HG02759 (cell line): ENCODE data around the gene SNX13.

Experiments
- ATAC-seq: cut with Tn5 transposase; IDR thresholded peaks from one replicate; pipeline ENCODE4 v1.9.1; 2021; ENCODE audit warnings: mild to moderate bottlenecking, moderate library complexity; ENCODE audit not compliant: unreplicated experiment

Gene SNX13

GRCh38 chr7:17948526-17949238 lies 8.4 kb upstream of the SNX13 start:
- no peak for ATAC-seq

DNA sequence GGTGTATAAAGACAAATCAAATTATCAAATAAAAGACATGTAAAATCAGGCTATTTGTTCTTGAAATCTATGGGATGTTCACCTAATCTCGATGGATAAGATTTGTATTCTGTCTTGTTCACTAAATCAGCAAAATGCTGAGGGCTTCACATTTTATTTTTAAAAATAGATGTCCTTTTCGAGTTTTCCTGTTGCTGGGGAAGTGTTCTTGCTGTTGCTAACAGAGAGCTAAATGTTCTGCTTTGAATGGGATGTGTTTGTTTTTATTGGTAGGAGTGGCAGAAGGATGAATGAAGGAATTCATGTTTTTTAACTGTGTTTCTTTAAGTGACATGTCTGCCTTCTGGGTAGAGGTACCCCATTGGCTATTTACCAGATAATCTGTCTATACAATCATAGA lies 7.3 kb upstream of the SNX13 start:
- no peak for ATAC-seq

DNA sequence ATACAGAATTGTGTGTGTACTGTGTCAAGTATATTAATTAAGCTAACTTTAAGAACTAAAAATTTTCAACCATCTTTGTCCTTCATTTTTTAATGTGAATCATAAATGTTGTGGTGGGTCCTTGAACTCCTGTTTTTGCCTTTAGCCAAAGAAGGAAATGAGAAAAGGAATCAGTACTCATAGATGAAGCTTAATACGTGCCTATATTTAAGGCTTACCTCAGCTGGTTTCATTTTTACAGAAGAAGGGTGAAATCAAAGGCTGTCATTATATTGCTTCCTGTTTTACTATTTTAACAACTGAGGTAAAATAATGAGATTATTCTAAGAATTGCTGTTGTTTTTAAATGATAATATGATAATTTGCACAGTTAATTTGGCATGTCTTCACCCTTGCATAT lies 6.3 kb upstream of the SNX13 start:
- ATAC-seq, result peak; percentile 77

- no peak for ATAC-seq
These were observed 4.4 kb upstream of the SNX13 start for GRCh38 chr7:17944720-17945119.

DNA sequence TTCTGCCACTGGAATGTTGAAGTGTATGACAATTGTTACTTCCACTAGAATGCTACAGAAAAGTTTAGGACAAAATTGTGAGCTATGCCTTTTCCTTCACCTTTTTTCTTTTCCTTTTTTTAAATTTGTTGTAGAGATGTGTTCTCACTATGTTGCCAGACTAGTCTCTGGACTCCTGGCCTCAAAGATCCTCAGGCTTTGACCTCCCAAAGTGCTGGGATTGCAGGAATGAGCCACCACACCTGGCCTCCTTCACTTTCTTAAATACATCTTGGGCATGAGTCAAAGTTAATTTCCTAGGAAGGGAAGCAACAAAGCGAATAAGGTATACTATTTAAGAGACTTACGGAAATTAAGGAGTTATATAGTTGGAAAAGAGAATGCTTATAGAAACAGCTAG lies 2.7 kb upstream of the SNX13 start:
- no peak for ATAC-seq

GRCh38 chr7:17942231-17942630 lies 1.9 kb upstream of the SNX13 start:
- no peak for ATAC-seq

- ATAC-seq, result no peak
These were observed 697 bp upstream of the SNX13 start for GRCh38 chr7:17940951-17941431.

DNA sequence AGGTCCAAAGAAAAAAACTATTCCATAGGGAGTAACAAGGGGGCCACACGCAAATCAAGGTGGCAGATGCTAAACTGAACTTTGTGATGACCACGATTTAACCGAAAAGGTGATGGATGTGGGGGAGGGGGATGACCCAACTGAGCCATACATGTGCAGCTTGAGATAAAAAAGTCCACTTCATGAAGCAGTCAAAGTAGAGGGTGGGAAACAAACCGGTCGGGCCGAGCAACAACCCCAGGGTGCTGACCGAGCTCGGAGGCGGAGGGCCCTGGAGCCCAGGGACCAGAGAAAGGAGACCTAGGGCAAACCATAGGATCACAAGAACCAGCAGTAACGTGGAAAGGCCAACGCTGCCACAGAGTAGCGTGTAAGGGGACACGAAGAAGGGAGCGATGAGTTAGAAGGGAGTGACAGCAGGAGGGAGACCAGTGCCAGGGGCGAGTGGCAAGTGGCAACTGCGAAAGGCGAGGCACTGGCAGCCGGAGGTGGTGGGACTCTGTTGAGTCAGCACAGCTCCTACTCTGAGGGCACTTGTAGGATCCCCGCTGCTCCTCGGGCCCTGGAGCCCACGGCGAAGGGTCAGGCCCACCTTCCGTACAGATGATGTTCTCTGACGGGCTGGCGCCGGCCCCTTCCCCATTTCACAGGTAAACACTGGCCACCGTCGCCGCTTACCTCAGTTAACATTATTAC lies 540 bp downstream of the SNX13 start:
- ATAC-seq, result peak; percentile 41

DNA sequence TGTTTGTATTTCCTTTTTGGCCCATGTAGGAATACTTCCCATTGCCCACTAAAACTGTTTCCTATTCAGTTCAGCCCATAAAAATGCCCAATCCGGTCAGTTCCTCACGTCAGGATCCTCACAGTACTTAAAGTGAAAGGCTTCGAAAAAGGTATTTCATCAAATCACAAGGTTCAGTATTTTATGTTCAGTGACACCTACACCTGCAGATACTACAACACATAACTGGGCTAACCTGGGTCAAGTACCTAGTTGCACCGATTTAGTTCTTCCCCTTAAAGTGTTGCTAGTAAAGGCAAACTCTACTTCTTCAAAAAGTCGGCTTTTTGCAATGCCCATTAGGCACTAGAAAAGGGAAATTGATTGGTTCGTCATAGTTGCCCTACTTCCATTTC lies 1.1 kb downstream of the SNX13 start:
- ATAC-seq, result no peak

DNA sequence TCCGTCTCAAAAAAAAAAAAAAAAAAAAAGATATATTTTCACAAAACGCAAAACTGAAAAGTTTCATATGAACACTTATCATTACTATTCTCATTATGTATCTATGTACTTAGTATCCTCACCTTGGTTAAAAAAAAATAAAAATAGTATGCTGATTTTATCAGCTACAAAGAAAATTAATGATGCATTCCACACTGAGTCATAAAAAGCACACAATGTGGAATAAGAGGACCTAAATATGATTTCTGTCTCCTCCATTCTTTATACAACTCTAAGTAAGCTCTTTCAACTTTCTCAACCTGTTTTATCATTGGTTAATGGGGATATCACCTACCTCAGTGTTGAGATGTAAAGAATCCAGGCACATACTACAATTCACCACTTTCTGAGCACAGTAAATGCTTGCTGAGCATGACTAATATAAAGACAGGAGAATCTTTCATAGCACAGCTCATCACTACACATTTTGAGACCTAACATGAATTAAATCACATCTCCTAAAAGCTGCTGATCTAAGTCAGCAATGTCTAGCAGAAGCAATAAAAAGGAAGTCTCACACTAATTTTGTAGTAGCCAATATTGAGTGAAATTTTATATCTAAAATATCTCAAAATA lies 2.7 kb downstream of the SNX13 start:
- ATAC-seq, result no peak

DNA sequence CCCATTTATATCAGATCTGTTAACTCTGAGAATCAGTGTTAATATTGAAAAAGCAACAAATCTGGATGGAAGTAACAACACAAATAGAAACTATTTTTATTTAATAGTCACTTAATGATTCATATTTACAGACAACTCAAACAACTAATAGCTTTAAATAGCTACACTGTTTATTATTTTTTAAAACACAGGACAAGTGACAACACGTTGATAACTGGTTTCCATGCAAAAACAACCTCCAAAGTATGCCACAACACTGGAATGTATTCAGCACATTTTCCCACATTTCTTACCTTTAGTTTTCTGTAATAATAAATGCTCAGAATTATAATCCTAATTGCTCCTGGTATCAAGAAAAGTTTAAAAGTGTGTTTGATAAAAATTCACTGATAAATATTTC lies 4.0 kb downstream of the SNX13 start:
- no peak for ATAC-seq

DNA sequence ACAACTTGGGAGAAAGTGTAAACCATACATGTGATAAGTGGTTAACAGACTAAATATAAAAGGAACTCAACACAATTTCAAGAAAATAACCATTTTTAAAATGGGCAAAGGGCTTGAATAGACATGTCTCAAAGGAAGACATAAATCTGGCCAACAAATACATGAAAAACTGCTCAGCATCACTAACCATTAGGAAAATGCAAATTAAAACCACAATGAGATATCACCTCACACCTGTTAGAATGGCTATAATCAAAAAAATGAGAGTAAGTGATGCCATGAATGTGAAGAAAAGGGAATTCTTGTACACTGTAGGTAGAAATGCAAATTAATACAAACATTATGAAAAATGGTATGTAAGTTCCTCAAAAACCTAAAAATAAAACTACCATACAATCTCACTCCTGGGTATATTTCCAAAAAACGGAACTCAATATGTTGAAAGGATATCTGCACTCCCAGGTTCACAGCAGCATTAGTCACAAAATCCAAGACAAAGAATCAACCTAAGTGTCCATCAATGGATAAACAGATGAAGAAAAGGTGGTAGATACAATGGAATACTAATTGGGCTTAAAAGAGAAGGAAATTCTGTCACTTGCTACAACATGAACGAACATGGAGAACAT lies 5.6 kb downstream of the SNX13 start:
- ATAC-seq, result no peak

DNA sequence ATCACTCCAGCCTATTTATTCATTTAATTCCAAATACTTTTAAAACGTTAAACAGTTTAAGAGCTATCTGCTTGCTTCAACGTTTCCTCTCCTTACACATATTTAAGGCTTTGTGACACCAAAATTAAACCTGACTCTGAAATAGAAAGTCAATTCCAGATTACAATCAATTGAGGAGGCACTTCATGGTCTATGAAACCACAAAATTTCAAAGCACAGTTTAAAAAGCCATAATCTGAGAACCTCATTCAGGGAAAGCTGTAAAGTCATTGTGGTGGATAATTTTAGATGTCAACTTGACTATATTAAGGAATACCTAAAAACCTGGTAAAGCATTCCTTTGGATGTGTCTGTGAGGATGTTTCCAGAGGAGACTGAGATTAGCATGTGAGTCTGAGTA lies 6.2 kb downstream of the SNX13 start:
- no peak for ATAC-seq

- ATAC-seq, result no peak
These were observed 7.5 kb downstream of the SNX13 start for GRCh38 chr7:17932770-17933169.

DNA sequence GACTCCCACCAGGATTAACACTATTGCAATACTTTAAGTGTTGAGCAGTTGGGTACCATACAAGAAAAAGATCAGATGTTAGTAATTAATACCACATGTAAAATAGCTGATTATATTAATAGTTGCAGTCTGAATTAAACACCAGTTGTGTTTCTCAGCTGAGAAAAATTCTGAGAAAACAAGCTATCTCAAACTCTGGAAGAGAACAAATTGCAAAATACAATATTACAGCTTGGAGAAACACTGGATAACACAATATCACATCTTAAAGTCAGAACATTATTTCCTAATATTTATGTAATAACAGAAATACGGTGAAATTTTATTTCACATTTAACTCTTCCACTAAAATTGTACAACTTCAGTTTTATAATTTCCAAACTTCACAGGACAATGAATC lies 9.2 kb downstream of the SNX13 start:
- no peak for ATAC-seq

- no peak for ATAC-seq
These were observed 9.7 kb downstream of the SNX13 start for GRCh38 chr7:17930546-17930945.

DNA sequence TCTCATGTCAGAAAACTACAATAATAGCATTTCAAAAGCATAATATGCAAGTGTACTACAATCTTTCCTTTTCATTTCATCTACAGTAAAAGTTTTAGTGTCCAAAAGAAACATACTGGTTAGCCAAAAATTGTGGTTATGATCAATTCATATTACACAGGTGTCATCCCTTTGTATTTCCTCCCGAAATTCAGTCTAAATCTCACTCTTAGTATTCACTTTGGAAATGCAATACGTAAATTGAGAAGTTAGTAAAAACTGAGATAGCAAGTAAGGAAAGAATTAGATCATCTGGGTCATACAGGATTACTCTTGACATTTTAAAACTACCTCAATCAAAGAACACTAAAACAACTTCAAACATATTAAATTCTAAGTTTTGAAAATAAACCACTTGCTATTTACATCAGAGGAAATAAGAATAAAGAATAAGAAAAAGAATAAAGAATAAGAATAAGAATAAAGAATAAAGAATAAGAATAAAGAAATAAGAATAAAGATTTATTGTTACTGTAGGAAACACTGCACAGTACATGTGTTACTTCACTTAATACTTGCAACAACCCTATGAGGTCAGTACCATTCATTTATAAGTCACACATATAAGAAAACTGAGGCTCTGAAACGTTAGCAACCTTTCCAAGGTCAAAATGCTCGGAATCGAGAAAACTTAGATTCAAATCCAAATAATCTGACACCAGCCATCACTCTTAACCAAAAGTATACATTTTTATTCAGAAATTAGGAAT lies 10.5 kb downstream of the SNX13 start:
- ATAC-seq, result no peak

DNA sequence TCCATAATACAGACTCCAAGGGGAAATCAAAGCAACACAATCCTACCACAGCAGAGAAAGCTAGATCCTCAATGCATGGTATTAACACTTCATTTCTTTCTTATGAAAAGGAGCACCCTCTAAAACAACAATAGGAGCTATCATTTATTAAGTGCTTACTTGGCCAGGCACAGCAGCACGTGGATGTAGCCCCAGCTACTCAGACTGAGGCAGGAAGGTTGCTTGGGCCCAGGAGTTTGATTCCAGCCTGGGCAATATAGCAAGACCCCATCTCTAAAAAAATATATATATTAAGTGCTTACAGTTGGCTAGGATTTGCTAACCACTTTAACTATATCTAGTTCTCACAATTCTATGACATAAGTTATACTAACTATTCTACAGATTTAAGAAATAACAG lies 12.2 kb downstream of the SNX13 start:
- no peak for ATAC-seq

- no peak for ATAC-seq
These were observed 18.4 kb downstream of the SNX13 start for GRCh38 chr7:17921857-17922416.

DNA sequence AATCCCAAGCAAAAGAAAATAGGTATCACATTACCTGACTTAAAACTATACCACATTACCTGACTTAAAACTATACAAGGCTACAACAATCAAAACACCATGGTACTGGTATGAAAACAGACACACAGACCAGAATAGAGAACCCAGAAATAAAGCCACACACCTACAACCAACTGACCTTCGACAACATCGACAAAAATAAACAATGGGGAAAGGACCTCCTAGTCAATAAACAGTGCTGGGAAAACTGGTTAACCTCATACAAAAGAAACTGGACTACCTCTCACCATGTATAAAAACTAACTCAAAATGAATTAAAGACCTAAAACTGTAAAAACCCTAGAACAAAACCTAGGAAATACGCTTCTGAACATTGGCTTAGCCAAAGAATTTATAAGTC lies 22.5 kb downstream of the SNX13 start:
- ATAC-seq, result no peak

DNA sequence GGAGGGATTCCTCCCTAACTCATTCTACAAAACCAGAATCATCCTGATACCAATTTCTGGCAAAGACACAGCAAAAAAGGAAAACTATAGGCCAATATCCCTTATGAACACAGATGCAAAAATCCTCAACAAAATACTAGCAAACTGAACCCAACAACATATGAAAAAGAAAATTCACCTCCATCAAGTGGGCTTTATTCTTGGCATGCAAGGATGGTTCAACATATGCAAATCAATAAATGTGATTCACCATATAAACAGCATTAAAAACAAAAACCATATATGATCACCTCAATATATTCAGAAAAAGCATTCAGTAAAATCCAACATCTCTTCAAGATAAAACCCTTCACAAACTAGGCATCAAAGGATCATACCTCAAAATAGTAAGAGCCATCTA lies 23.5 kb downstream of the SNX13 start:
- no peak for ATAC-seq
